HG03108 (cell line): ENCODE measurements around the gene FGF14.
"Not testable (repeated sequence)": the region's sequence is repeated elsewhere in the genome, so short reads cannot be mapped to it uniquely, and the experiment has no call there.

Experiments used
- ATAC-seq: cut with Tn5 transposase; IDR thresholded peaks from one replicate; pipeline ENCODE4 v1.9.1; 2021; ENCODE audit warnings: moderate library complexity; ENCODE audit not compliant: unreplicated experiment

FGF14 gene

DNA sequence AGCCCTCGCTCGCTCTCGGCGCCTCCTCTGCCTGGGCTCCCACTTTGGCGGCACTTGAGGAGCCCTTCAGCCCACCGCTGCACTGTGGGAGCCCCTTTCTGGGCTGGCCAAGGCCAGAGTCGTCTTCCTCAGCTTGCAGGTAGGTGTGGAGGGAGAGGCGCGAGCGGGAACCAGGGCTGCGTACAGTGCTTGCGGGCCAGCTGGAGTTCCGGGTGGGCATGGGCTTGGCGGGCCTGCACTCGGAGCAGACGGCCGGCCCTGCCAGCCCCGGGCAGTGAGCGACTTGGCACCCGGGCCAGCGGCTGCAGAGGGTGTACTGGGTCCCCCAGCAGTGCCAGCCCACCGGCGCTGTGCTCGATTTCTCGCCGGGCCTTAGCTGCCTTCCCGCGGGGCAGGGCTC lies 333.5 kb downstream of the FGF14 start:
- not testable (repeated sequence) for ATAC-seq

DNA sequence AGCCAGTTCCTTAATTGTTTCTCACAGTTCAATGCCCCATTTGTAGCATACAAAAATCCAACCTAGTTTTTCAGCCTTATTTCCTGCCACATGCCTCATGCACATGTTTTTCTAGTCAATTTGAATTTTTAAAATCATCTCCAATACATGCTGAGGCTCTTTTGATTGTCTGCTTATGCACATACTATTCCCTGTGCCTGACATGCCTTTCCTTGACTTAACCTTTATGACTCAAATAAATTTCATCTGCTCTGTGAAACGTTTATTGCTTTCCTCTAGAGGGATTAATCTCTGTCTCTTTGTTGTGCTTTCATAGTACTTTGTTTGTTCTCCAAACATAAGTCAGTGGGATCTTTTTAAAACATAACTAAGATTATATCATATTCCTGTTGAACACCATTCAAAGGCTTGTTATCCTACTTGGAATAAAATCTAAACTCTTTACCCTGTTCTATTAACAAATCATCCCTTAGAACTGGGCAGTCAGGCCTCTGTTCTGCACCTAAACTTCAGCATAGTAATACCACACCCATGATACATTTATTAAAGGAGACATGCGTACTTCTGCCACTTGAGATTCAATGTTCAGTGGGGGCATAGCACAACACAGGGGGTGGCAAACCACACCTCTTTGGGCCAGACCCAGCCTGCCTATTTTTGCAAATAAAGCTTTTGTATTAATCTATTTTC lies 346.6 kb downstream of the FGF14 start:
- ATAC-seq, result no peak

DNA sequence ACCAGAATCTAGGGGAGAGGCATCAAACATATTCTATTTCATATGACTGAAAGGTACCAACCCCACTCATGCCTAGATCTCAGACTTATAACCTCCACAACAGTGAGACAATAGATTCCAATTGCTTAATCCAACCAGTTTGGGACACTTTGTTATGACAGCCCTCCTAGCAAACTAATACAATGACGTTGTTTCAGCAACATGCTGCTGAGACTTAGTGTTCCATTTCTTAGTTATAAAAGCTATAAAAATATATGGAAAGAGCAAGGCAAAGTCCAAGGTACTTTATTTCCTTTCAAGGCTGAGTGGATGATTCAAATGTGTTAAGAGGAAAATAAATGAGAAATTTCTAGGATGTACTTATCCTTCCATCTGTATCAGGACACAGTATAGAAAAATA lies 352.0 kb downstream of the FGF14 start:
- ATAC-seq, result no peak

DNA sequence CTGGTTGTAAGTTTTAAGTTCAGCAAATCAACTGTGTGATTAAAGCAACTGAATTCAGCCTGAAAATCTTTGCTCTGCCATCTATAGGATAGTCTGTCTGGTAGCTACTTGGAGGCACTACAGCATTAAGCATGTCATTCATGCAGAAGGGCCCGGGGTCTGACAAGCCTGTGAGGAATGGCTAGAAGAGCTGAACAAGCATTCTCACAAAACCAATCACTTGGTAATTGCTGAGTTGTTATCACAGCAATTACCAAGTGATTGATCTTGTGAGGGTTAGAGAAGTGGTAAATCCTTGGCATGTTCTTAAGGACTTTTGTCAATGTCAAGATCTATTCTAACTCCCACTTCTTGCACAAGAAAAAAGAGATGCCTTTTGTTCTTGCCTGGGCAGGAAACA lies 356.1 kb downstream of the FGF14 start:
- no peak for ATAC-seq

DNA sequence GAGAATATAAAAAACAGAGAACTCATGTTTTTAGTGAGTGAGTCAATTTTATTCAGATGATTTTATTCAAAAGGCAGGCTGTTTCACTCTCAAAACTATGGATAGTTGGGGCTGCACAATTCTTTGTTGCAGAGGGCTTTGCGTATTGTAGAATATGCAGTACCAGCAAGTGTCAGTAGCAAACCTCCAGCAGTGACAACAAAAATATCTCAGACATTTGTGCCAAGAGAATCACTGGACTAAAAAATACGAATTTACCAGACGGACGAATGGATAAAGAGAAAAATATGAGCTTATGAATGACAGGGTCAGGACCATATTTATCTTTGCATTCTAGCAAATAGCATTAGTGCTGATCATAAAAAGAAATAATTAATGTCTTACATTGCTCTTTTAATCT lies 359.1 kb downstream of the FGF14 start:
- ATAC-seq, result no peak

DNA sequence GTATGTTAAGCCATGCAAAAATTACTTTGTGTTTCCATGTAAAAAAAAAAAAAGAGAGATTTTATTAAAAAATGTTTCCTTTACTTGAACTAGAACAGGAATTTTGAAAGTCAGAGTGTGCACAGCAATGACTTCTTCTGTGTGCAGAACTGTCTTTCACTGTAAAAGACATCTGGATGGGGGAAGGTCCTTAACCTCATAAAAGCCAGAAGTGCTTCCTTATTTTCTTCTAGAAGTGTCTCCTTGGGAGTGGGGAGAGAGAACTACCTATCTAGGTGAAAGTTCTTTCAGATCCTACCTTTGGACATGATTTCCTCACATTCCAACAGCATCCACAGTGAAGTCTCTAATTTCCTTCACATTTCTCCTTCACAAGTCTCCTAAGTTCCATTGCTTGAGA lies 360.3 kb downstream of the FGF14 start:
- no peak for ATAC-seq

DNA sequence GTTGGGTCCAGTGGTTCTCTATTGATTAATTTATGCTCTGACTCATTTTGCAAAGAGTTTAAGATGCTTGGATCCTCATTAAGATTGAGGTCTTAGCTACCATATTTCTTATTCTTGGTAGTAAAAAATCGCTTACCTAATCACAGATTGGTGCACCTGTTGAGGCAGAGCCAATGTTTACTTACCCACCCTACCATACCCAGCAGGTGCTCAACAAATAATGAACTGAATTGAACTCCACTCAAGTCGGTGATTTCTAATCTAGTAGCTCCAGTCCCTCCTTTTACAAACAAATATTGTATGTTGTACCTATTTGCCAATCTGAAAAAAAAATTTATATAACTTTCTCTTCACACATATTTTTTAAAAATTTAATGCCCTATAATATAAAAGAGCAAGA lies 361.0 kb downstream of the FGF14 start:
- ATAC-seq, result no peak

DNA sequence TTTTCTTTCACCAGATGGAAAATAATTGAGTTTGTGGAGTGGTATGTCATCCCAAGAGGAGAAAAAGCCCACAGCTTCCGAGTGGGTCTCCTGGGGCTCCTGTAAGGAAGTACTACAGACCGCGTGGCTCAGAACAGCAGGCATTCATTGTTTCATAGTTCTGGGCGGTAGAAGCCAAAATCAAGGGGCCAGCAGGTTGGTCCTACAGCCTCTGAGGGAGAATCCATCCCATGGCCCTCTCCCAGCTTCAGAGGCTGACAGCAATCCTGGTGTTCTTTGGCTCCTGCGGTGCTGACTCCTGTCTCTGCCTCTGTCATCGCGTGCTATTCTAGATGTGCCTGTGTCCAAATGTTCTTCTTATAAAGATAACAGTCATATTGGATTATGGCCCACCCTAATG lies 362.6 kb downstream of the FGF14 start:
- no peak for ATAC-seq

DNA sequence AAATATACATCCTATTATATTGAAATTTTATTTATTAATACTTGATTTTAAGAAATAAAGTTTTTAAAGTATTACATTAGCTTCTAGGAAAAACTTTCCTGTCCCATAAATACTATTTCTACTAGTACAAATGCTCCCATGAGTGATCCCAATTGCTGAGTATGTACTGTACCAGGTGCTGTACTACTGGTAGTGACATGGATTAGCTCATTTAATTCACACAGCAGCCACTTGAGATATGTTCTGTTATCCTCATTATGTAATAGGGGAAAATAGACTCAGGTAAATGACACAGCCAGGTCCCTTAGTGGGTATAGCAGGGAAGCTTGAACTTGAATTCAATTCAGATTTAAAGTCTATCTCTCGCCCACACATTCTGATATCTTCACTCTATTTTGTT lies 363.1 kb downstream of the FGF14 start:
- no peak for ATAC-seq

DNA sequence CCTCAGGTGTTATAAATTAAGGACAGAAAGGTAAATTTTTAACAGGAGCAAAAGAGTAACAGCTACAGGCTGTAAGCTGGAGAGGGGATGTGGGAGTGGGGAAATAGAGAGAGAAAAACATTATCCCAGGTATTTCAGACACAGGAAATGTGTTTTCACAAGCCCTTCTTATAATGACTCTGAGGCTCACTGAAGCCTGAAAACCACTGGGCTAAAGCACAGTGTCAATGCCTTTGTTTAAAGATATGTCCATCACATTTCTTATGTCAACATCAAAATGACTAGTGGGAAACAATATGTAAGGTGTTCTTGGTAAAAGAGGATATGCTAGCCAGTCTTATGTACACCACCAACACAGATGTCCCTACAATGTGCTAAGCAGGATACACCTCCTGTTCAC lies 365.9 kb downstream of the FGF14 start:
- ATAC-seq, result no peak

DNA sequence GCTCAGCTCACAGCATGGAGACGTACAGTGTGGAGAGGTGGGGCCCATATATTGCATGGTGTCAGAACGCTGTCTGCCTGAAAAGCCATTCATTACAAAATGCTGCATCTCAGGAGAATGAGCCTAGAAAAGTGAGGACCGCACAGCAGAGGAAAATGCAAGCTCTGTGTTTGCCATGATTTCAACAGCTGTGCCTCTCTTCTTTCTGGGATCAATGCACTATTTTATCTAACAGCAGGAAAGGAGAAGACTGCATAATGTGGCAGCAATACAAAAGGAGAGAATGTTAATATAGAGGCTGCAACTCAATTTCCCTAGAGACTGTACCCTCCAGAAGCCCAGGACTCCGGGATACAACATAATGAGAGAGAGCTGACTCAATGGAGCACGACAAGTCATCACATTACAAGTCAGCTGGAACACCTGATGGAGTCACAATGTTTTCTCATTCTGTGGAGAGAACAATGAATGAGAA lies 368.0 kb downstream of the FGF14 start:
- ATAC-seq, result no peak

DNA sequence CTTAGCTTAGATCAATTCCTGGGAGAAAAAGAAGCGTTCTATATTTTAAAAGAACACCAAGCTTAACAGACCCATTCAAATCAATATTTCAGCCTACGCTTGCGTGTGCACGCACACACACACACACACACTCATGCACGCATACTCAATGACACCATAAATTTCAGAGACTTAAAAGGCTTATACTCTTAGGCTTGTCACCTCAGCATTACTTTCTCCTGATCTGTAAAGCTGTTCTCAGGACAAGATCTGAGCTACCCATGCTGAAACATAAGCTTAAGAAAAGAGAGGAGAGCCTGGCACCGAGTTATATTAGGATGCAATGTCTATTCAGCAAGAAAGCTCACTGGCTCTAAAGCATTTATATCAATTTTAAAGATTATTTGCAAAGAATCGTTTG lies 368.5 kb downstream of the FGF14 start:
- ATAC-seq, result no peak

DNA sequence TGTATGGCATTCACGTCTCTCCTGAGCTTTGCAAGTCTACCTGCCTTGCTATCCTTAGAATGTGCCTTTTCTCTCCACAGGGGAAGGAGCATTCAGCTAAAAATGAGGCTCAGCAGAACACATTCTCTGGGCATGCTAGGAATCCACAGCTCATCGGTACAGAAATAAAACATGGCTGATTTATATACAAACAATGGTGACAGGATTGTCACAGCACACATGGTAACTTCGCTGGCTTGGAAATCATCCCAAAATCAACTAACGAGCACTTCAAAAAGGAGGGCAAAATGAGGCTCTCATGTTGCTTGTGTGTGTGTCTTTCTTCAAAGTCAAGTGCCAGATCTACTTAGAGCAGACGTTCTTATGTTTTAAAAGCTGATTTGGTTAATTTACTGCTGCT lies 373.0 kb downstream of the FGF14 start:
- no peak for ATAC-seq

DNA sequence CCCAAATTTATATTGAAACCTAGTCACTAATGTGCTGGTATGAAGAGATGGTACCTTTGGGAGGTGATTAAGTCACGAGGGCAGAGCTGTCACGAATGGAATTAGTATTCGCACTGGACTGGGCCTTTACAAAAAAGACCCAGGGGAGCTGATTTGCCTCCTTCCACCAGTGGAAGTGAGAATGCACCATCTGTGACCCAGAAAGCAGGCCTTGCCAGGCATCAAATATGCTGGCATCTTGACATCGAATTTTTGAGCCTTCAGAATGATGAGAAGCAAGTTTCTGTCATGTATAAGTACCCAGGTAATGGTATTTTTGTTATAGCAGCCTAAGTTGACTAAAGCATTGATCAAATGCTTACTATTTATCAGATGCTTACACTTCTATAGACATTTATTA lies 373.6 kb downstream of the FGF14 start:
- ATAC-seq, result no peak

DNA sequence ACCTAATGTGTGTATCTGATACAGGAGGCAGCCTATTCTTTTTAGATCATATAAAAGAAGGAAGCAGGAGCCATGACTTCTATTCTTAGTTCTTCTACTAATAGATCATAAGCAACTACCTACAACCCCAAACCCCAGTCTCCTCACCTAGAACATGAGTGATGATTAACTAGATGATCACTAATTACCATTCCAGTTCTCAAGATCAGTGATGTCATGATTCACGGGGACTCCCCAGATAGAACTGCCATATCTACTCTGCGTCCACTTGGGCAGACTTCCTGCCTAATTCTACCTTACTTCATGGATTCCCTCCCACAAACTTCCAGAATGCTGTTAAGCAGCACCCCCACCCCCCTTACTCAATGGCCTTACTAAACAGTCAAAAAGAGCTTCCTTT lies 380.1 kb downstream of the FGF14 start:
- ATAC-seq, result no peak

DNA sequence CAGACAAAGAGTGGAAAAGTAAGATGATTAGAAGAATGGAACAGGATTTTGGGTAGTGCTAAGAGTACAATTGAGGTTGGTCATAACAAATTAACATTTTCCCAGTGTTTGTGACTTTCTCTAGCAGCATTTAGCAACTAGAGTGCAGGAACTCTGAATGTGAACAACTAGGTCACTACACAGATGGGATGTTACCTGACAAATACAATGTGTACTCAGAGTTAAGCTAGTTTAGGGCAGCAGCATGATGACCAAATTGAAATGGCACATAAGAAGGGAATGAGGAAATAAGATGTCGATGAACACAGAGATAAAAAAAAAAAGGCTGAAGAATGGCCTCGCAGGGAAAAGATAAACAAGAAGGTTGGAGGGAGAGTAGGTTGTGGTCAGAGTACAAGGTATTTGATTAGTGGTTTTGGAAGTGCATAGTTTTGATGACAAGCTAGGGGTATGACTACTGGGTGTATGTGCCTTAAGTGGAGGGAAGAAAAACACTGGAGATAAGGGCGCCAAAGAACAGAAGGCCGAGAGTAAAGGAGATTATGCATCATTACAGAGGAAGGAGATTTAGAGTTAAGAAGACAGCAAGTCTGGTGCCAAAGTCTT lies 381.1 kb downstream of the FGF14 start:
- ATAC-seq, result no peak

DNA sequence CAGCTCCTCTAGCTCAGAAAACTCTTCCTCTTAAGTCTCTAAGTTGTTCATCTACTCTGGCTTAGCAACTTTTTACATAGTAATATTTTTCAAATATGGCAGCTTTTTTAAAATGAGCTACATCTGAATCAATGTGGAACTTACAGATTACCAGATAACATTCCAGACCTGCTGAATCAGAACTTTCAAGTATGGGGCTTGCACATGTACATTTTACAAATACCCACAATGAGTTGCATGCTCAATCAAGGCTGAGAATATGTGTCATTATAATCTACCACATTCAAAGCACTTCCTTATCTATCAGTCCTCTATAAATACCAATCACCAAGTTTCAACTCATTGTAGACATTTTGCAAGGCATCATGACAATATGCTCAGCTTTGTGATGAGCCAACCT lies 383.1 kb downstream of the FGF14 start:
- ATAC-seq, result no peak

DNA sequence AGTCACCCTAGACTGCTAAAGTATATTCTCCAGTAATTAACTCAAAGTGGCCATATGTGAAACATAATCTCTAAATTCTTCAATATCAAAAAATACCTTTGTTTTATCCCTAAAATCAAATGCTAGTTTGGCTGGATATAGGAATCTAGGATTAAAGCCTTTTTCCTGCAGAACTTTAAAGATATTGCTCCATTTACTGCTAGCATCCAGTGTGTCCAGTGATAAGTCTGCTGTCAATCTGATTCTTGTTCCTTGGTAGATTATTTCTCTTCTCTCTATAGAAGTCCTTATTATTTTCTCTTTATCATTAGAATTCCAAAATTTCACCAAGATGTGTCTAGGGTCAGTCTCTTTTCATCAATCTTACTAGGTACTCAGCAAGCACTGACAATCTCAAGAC lies 384.6 kb downstream of the FGF14 start:
- ATAC-seq, result no peak

DNA sequence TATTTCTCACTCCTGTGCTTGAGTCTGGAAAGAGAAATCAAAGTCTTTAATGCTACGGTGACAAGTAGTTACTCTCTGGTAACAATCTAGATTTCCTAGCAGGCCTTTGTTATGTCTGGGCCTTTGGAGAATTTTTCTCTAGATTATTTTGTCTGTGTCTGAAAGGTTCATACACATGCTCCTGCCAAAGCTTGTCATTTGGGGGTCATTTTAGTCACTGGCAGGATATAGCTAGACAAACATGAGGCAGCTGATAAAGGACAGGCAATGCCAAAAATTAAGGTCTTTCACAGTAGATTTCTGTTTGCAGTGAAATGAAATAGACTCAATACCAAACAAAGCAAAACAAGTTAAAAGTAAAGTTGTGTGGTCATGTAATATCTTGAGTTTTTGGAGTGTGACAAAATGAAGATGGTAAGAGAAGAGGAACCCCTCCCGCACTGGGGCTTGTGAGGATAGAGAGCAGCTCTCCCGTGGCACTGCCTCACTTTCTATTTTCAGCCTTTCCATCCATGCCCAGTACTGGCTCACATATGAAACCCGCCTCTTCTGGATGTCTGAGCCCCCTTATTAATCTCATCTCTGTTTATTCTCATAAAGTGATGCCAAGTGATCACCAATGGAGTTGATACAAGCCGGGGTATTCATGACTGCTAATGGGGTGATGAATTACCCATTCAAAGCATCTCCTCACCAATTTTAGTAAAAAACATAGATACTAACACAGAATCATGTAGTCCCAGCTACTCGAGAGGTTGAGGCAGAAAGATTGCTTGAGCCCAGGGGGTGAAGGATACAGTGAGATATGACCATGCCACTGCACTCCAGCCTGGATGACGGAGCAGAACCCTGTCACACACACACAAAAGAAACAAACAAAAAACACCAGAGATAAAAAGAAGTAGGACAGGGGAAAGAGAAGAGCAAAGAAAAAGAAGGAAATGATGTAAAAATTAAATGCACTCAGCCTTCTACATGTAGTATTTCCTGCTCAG lies 389.3 kb downstream of the FGF14 start:
- ATAC-seq, result no peak

DNA sequence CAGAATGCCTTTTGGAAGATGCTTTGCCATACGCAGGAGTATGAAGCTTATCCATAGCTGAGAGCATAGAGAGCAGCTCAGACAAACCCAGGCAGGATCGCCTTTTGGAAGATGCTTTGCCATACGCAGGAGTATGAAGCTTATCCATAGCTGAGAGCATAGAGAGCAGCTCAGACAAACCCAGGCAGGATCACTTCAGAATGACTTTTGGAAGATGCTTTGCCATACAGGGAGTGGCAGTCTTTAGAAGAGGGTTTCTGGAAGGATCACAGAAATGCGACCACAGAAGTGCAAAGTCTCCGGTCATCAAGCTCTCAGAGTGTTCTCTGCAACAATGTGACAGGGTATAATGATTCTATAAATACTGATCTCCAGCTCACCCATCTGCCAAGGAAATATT lies 390.4 kb downstream of the FGF14 start:
- not testable (repeated sequence) for ATAC-seq

DNA sequence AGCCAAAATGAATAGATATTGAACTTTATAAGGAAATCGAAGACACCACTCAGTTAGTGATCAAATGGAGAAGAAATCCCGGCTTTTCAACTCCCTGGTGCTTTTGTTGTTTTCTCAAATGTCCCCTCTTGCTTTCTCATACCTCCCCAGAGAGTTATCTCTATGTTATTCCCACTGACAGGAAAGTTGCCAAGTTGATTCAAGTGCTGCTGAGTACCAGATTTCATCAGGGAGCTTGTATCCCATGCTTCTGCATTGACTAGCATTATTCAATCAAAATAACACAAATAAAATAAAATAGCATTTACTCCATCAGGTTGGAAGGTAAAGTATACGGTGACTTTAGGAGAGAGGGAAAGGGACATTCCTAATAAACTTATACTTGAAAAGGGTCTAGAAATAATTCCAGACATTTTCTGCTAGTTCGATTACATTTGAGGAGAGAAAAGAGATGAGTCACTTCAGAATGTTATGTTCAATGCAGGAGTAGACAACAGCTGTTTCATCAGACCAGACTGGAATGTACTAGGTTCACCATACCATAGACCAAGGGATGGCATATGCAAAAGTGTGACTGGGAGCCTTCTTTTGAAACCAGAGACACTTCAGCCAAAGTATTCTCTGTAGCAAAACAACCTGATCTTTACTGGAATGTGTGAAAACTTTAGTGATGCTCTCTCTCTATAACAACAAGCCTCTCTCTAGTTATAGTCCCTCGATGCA lies 397.8 kb downstream of the FGF14 start:
- no peak for ATAC-seq
